CD1c-positive myeloid dendritic cell (primary cell): ENCODE measurements around the gene PDSS2.
"Not testable (repeated sequence)": the region's sequence is repeated elsewhere in the genome, so short reads cannot be mapped to it uniquely, and the experiment has no call there.

Experiments used
- DNase-seq: peaks from one replicate; pipeline ENCODE4 v3.0.0-alpha.2; 2016; ENCODE audit errors: extremely low spot score

The PDSS2 gene

GRCh38 chr6:107321793-107322192, 137.6 kb downstream of the PDSS2 start:
- DNase-seq: no peak

GRCh38 chr6:107319906-107320530, 139.3 kb downstream of the PDSS2 start:
- no peak for DNase-seq

- peak; percentile 56 for DNase-seq
Measured at GRCh38 chr6:107318100-107318736, 141.1 kb downstream of the PDSS2 start.

GRCh38 chr6:107315114-107315513, 144.2 kb downstream of the PDSS2 start:
- no peak for DNase-seq

- no peak for DNase-seq
Measured at GRCh38 chr6:107314531-107314939, 144.8 kb downstream of the PDSS2 start.

- no peak for DNase-seq
Measured at GRCh38 chr6:107313776-107314175, 145.6 kb downstream of the PDSS2 start.

- DNase-seq: no peak
Measured at GRCh38 chr6:107310362-107310761, 149.0 kb downstream of the PDSS2 start.

- no peak for DNase-seq
Measured at GRCh38 chr6:107308677-107309076, 150.7 kb downstream of the PDSS2 start.

GRCh38 chr6:107305994-107306393, 153.4 kb downstream of the PDSS2 start:
- DNase-seq: not testable (repeated sequence)

- DNase-seq: no peak
Measured at GRCh38 chr6:107305391-107305790, 154.0 kb downstream of the PDSS2 start.

- DNase-seq: no peak
Measured at GRCh38 chr6:107304421-107305025, 154.8 kb downstream of the PDSS2 start.

GRCh38 chr6:107293350-107293749, 166.0 kb downstream of the PDSS2 start:
- no peak for DNase-seq

GRCh38 chr6:107292715-107293271, 166.6 kb downstream of the PDSS2 start:
- no peak for DNase-seq

- DNase-seq: no peak
Measured at GRCh38 chr6:107290491-107290890, 168.9 kb downstream of the PDSS2 start.

GRCh38 chr6:107289258-107289657, 170.1 kb downstream of the PDSS2 start:
- DNase-seq: not testable (repeated sequence)

GRCh38 chr6:107285683-107286082, 173.7 kb downstream of the PDSS2 start:
- DNase-seq: not testable (repeated sequence)

GRCh38 chr6:107284805-107285204, 174.6 kb downstream of the PDSS2 start:
- no peak for DNase-seq

GRCh38 chr6:107280791-107281190, 178.6 kb downstream of the PDSS2 start:
- no peak for DNase-seq

- not testable (repeated sequence) for DNase-seq
Measured at GRCh38 chr6:107280001-107280400, 179.4 kb downstream of the PDSS2 start.

- DNase-seq: no peak
Measured at GRCh38 chr6:107275330-107275865, 184.0 kb downstream of the PDSS2 start.

- DNase-seq: no peak
Measured at GRCh38 chr6:107274288-107274687, 185.1 kb downstream of the PDSS2 start.

- DNase-seq: no peak
Measured at GRCh38 chr6:107272246-107272645, 187.1 kb downstream of the PDSS2 start.
